MM.1S (cell line): ENCODE results near the gene RASL10A.

ENCODE experiments used
- DNase-seq: peaks from one replicate; pipeline ENCODE4 v3.0.0-alpha.2; 2015
- H2AFZ ChIP-seq: fragments of 300-600 bp; sonication (generic); 2 replicates; pipeline ENCODE4 v1.6.0; 2016; ENCODE audit warnings: antibody characterized with exemption, low read length
- H3F3A ChIP-seq: fragments of 300-600 bp; sonication (generic); 2 replicates; pipeline ENCODE4 v1.6.1; 2016; ENCODE audit warnings: mild to moderate bottlenecking, antibody characterized with exemption, low read length, moderate library complexity, mixed read lengths; ENCODE audit not compliant: insufficient read depth
- H3K27ac ChIP-seq: fragments of 300-600 bp; sonication (generic); 2 replicates; pipeline ENCODE4 v1.5.1; 2016; ENCODE audit warnings: mild to moderate bottlenecking, low read length
- H3K27me3 ChIP-seq: fragments of 300-600 bp; sonication (generic); replicated peaks from 2 replicates; pipeline ENCODE4 v1.6.0; 2016; ENCODE audit warnings: low read length; ENCODE audit not compliant: insufficient read depth
- H3K36me3 ChIP-seq: fragments of 300-600 bp; sonication (generic); replicated peaks from 2 replicates; pipeline ENCODE4 v1.6.1; 2016; ENCODE audit warnings: mild to moderate bottlenecking, low read length, mixed read lengths; ENCODE audit not compliant: insufficient read depth
- H3K4me1 ChIP-seq: fragments of 300-600 bp; sonication (generic); 2 replicates; pipeline ENCODE4 v1.6.1; 2016; ENCODE audit warnings: low read length, mixed read lengths
- H3K4me2 ChIP-seq: fragments of 300-600 bp; sonication (generic); 2 replicates; pipeline ENCODE4 v1.6.0; 2016; ENCODE audit warnings: low read depth, low read length
- H3K4me3 ChIP-seq: fragments of 300-600 bp; sonication (generic); 2 replicates; pipeline ENCODE4 v1.5.1; 2016; ENCODE audit warnings: low read length, mixed read lengths
- H3K79me2 ChIP-seq: fragments of 300-600 bp; sonication (generic); 2 replicates; pipeline ENCODE4 v1.6.1; 2016; ENCODE audit warnings: mixed run types, low read length, mixed read lengths
- H3K9ac ChIP-seq: fragments of 300-600 bp; sonication (generic); 2 replicates; pipeline ENCODE4 v1.6.1; 2016; ENCODE audit warnings: low read length, mixed read lengths
- H3K9me2 ChIP-seq: fragments of 300-600 bp; sonication (generic); replicated peaks from 2 replicates; pipeline ENCODE4 v1.6.1; 2016; ENCODE audit warnings: mild to moderate bottlenecking, low read length, mixed read lengths; ENCODE audit not compliant: insufficient read depth
- H3K9me3 ChIP-seq: fragments of 300-600 bp; sonication (generic); replicated peaks from 2 replicates; pipeline ENCODE4 v1.6.1; 2016; ENCODE audit warnings: mild to moderate bottlenecking, low read length, mixed read lengths; ENCODE audit not compliant: insufficient read depth
- H4K20me1 ChIP-seq: fragments of 300-600 bp; sonication (generic); 2 replicates; pipeline ENCODE4 v1.6.1; 2016; ENCODE audit warnings: mild to moderate bottlenecking, low read length, moderate library complexity, mixed read lengths; ENCODE audit not compliant: insufficient read depth
- EZH2 ChIP-seq: fragments of 300-600 bp; sonication (generic); optimal IDR thresholded peaks from 2 replicates; pipeline ENCODE3; 2017; ENCODE audit warnings: low read depth, mild to moderate bottlenecking, antibody characterized with exemption, low read length, mixed read lengths
- EZH2phosphoT487 ChIP-seq: fragments of 300-600 bp; sonication (generic); IDR thresholded peaks from 2 replicates; pipeline ENCODE4 v1.6.1; 2018; ENCODE audit warnings: antibody characterized with exemption, low read length
- TF ChIP-seq, protein P1 (sequence below): fragments of 300-600 bp; sonication (generic); IDR thresholded peaks from 2 replicates; pipeline ENCODE4 v1.5.1; 2016; ENCODE audit warnings: antibody characterized with exemption, low read length, mixed read lengths

RASL10A gene

DNA sequence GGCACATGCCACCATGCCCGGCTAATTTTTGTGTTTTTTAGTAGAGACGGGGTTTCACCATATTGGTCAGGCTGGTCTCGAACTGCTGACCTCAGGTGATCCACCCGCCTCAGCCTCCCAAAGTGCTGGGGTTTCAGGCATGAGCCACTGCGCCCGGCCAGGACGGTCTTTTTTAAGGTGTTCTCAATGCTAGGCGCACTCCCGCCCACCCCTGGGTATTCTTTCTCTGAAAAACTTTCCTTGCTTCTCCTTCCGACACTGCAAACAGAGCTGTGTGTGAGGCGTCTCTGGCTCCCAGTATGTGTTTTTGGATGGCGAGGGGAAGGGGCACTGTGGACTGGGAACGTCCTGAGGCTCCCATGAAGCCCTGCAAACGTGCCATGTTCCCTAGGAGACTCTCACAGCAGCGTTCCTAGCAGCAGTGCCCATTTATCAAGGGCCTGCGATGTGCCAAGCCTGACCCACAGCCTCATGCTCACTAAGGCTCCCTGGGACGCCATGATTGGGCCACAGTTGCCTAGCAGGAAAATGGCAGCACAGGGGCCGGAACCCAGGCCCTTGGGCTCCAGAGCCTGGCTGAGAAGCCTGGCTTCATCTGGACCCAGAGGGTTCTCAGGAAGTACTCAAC lies 2.4 kb upstream of the RASL10A start:
- no peak overlapping the region for H3K4me3 ChIP-seq
- no peaks in the 10 kb centered on the region for H3K79me2 ChIP-seq
- H3K4me1 ChIP-seq: no peaks in the 10 kb centered on the region
- TF ChIP-seq EZH2phosphoT487: no peak
- TF ChIP-seq, protein P1, sequence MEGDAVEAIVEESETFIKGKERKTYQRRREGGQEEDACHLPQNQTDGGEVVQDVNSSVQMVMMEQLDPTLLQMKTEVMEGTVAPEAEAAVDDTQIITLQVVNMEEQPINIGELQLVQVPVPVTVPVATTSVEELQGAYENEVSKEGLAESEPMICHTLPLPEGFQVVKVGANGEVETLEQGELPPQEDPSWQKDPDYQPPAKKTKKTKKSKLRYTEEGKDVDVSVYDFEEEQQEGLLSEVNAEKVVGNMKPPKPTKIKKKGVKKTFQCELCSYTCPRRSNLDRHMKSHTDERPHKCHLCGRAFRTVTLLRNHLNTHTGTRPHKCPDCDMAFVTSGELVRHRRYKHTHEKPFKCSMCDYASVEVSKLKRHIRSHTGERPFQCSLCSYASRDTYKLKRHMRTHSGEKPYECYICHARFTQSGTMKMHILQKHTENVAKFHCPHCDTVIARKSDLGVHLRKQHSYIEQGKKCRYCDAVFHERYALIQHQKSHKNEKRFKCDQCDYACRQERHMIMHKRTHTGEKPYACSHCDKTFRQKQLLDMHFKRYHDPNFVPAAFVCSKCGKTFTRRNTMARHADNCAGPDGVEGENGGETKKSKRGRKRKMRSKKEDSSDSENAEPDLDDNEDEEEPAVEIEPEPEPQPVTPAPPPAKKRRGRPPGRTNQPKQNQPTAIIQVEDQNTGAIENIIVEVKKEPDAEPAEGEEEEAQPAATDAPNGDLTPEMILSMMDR: no peak
- no peak for TF ChIP-seq EZH2
- no peaks in the 10 kb centered on the region for H3K9me3 ChIP-seq
- H2AFZ ChIP-seq: no peak overlapping the region
- H3F3A ChIP-seq: no peaks in the 10 kb centered on the region
- H3K27ac ChIP-seq: no peak overlapping the region
- peaks cover 34% of the 10 kb centered on the region for H3K27me3 ChIP-seq
- no peak for DNase-seq
- no peak overlapping the region for H3K9ac ChIP-seq
- no peaks in the 10 kb centered on the region for H3K36me3 ChIP-seq
- H3K4me2 ChIP-seq: no peak overlapping the region
- H3K9me2 ChIP-seq: no peaks in the 10 kb centered on the region
- H4K20me1 ChIP-seq: no peaks in the 10 kb centered on the region

DNA sequence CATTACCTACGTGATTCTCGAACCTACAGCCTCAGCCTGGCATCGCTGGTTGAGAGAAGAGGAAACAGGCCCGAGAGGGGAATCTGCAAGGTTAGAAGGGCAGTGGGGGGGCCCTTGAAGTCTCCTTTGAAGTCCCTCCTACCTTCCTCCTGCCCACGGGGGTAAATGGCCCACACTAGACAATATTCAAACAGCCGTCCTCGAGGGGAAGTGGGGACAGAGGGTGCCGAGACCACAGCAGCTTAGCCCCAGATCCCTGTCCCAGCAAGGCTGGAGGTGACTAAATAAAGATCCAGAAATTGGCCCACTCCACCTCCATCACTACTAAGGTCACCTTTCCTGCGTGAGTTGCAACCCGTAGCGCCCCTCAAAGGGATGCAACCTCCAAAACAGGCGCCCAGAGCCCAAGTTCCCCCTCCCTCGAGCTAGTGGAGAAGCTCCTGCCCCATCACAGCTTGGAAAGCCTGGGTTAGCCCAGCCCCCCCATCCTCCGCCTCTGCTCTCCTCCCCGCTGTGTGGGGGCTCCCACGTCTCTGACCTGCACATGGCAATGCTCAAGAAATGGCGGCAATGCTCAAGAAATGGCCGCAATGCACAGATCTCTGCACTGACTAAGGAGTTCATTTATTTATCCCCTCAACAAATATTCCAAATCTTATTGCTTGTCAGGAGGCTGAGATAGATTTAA lies 788 bp upstream of the RASL10A start:
- Histone ChIP-seq H4K20me1 (no peaks in the 10 kb centered on the region), H3K27me3 (peaks cover 51% of the 10 kb centered on the region), H3K4me1 (no peaks in the 10 kb centered on the region), H2AFZ (no peak overlapping the region), H3K79me2 (no peaks in the 10 kb centered on the region), H3K9me2 (no peaks in the 10 kb centered on the region), H3K4me2 (no peak overlapping the region), H3K4me3 (no peak overlapping the region), H3K9ac (no peak overlapping the region), H3K27ac (no peak overlapping the region), H3F3A (no peaks in the 10 kb centered on the region), H3K9me3 (no peaks in the 10 kb centered on the region), H3K36me3 (no peaks in the 10 kb centered on the region)
- DNase-seq: no peak
- TF ChIP-seq EZH2: no peak
- TF ChIP-seq, protein P1: no peak
- no peak for TF ChIP-seq EZH2phosphoT487

DNA sequence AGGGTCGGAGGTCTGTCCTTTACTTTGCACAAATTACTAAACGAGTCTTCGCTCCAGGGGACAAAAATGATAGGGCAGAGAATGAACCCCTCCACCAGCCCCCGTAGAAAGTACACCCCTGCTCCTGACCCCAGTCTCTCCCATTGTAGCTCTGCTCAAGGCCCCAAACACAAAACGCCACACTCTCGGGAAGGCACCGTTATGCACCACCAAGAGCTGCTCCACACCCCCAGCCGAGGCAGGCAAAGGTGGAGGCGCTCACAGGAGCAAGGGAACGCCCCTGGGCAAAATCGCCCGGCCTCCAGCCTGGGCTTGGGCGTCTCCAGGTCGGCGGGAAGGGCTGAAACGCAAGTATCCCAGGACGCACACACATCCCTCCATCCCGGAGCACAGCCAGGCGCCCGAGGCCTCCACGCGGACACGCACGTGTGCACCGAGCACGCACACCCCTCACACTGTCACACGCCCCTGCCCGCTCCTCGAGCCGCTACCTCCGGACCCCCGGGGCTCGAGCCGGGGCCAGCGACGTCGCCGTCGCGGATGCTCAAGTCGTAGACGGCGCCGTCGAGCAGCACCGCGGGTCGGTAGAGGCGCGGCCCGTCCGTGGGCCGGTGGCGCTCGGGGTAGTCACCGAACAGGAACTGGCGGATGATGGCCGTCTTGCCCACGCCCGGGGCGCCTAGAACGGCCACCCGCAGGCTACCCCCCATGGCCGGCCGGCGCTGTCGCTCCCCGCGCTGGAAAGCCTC lies 786 bp downstream of the RASL10A start:
- Histone ChIP-seq H3K9ac (no peak overlapping the region), H2AFZ (no peak overlapping the region), H3K4me3 (no peak overlapping the region), H3K79me2 (no peaks in the 10 kb centered on the region), H3K27ac (no peak overlapping the region), H4K20me1 (no peaks in the 10 kb centered on the region), H3K27me3 (peaks cover 51% of the 10 kb centered on the region), H3K9me2 (no peaks in the 10 kb centered on the region), H3K4me2 (no peak overlapping the region), H3K9me3 (no peaks in the 10 kb centered on the region), H3F3A (no peaks in the 10 kb centered on the region), H3K36me3 (no peaks in the 10 kb centered on the region), H3K4me1 (no peaks in the 10 kb centered on the region)
- no peak for DNase-seq
- TF ChIP-seq, protein P1: no peak
- TF ChIP-seq EZH2: no peak
- no peak for TF ChIP-seq EZH2phosphoT487
